ENCODE measurements around the gene KIAA1755.
"Not testable (repeated sequence)": the region's sequence is repeated elsewhere in the genome, so short reads cannot be mapped to it uniquely, and the experiment has no call there.

KIAA1755 gene

GRCh38 chr20:38260025-38260377 is 534 bp downstream of the KIAA1755 start:
- no peak for DNase-seq (ENCODE audit: low spot score)

- DNase-seq (ENCODE audit: low spot score): no peak
Measured at GRCh38 chr20:38258545-38259215, 1.9 kb downstream of the KIAA1755 start.

GRCh38 chr20:38256966-38257365 is 3.6 kb downstream of the KIAA1755 start:
- DNase-seq (ENCODE audit: low spot score): no peak

- DNase-seq (ENCODE audit: low spot score): no peak
Measured at GRCh38 chr20:38256021-38256420, 4.5 kb downstream of the KIAA1755 start.

- no peak for DNase-seq (ENCODE audit: low spot score)
Measured at GRCh38 chr20:38255393-38255792, 5.1 kb downstream of the KIAA1755 start.

GRCh38 chr20:38254621-38255020 is 5.9 kb downstream of the KIAA1755 start:
- not testable (repeated sequence) for DNase-seq (ENCODE audit: low spot score)

- no peak for DNase-seq (ENCODE audit: low spot score)
Measured at GRCh38 chr20:38253571-38253970, 7.0 kb downstream of the KIAA1755 start.

- no peak for DNase-seq (ENCODE audit: low spot score)
Measured at GRCh38 chr20:38252292-38253288, 7.9 kb downstream of the KIAA1755 start.

- not testable (repeated sequence) for DNase-seq (ENCODE audit: low spot score)
Measured at GRCh38 chr20:38251441-38251840, 9.1 kb downstream of the KIAA1755 start.

GRCh38 chr20:38250609-38251008 is 9.9 kb downstream of the KIAA1755 start:
- DNase-seq (ENCODE audit: low spot score): no peak

- DNase-seq (ENCODE audit: low spot score): no peak
Measured at GRCh38 chr20:38249536-38250310, 10.8 kb downstream of the KIAA1755 start.

- no peak for DNase-seq (ENCODE audit: low spot score)
Measured at GRCh38 chr20:38248133-38248532, 12.4 kb downstream of the KIAA1755 start.

GRCh38 chr20:38247725-38248124 is 12.8 kb downstream of the KIAA1755 start:
- not testable (repeated sequence) for DNase-seq (ENCODE audit: low spot score)

GRCh38 chr20:38247166-38247509 is 13.4 kb downstream of the KIAA1755 start:
- DNase-seq (ENCODE audit: low spot score): no peak

GRCh38 chr20:38246357-38247165 is 14.0 kb downstream of the KIAA1755 start:
- no peak for DNase-seq (ENCODE audit: low spot score)

GRCh38 chr20:38245753-38246152 is 14.8 kb downstream of the KIAA1755 start:
- DNase-seq (ENCODE audit: low spot score): no peak

GRCh38 chr20:38243709-38244020 is 16.9 kb downstream of the KIAA1755 start:
- no peak for DNase-seq (ENCODE audit: low spot score)

- no peak for DNase-seq (ENCODE audit: low spot score)
Measured at GRCh38 chr20:38242848-38243708, 17.5 kb downstream of the KIAA1755 start.

GRCh38 chr20:38241201-38241600 is 19.3 kb downstream of the KIAA1755 start:
- no peak for DNase-seq (ENCODE audit: low spot score)

- DNase-seq (ENCODE audit: low spot score): no peak
Measured at GRCh38 chr20:38239441-38239840, 21.1 kb downstream of the KIAA1755 start.

- DNase-seq (ENCODE audit: low spot score): no peak
Measured at GRCh38 chr20:38238829-38239228, 21.7 kb downstream of the KIAA1755 start.

All from hepatic stellate cell (primary cell).